Measurements from ENCODE around the gene TNK2. TPM values are rescaled to one million over a fixed set of nuclear protein-coding genes. Genes with fewer than 3 reads are reported as not detected.

TNK2 gene
- total RNA-seq, 1 experiment from 2014 or later, result 18.2 TPM

GRCh38 chr3:195895078-195895860, 13.1 kb downstream of the TNK2 start:
- no peaks in the 10 kb centered on the region for H3K9me3 ChIP-seq (ENCODE audit: low read depth, low read length, poor library complexity, severe bottlenecking)
- CTCF ChIA-PET, result interaction anchor here (0.5 to 1.9 kb wide), 15 partner anchors 9 to 634 kb away, joined by 3 to 24 read pairs (median 4); no protein-coding TSS in a partner anchor
- H3K27ac ChIP-seq (ENCODE audit: low read depth, low read length, poor library complexity, severe bottlenecking), result peak overlapping the region; percentile 70
- no peaks in the 10 kb centered on the region for H3K36me3 ChIP-seq (ENCODE audit: insufficient read depth, low read length, poor library complexity, severe bottlenecking)
- DNase-seq (ENCODE audit: low spot score), result peak; percentile 44
- POLR2A ChIA-PET (ENCODE audit: low non-redundant PET), result interaction anchor here (0.9 kb wide), 1 partner anchor 294 kb away, joined by 15 read pairs; no protein-coding TSS in a partner anchor
- intact Hi-C loops (cut with micrococcal nuclease; ENCODE audit: unreplicated experiment), result loop anchor here (2.0 kb wide), 1 partner anchor 44 kb away; no protein-coding TSS in a partner anchor
- H3K4me1 ChIP-seq (ENCODE audit: insufficient read depth, low read length, poor library complexity, severe bottlenecking), result peaks cover 29% of the 10 kb centered on the region
- TF ChIP-seq EZH2 (IDR thresholded peaks at IDR 0.05; ENCODE audit: borderline replicate concordance, low read depth, low read length, poor library complexity, severe bottlenecking) (no peak), CTCF (conservative IDR thresholded peaks at IDR 0.05; ENCODE audit: low read depth, low read length) (no peak)
- peak overlapping the region; percentile 76 for H3K4me3 ChIP-seq (ENCODE audit: low read depth, low read length, poor library complexity, severe bottlenecking)
- no TSS peak for BruUV-seq (replicated peaks)
- no peaks in the 10 kb centered on the region for H3K27me3 ChIP-seq (replicated peaks; ENCODE audit: insufficient read depth, low read depth, low read length, poor library complexity)

- Histone ChIP-seq H3K4me1 (ENCODE audit: insufficient read depth, low read length, poor library complexity, severe bottlenecking) (peaks cover 29% of the 10 kb centered on the region), H3K36me3 (ENCODE audit: insufficient read depth, low read length, poor library complexity, severe bottlenecking) (no peaks in the 10 kb centered on the region), H3K27ac (ENCODE audit: low read depth, low read length, poor library complexity, severe bottlenecking) (no peak overlapping the region), H3K4me3 (ENCODE audit: low read depth, low read length, poor library complexity, severe bottlenecking) (no peak overlapping the region), H3K27me3 (replicated peaks; ENCODE audit: insufficient read depth, low read depth, low read length, poor library complexity) (no peaks in the 10 kb centered on the region), H3K9me3 (ENCODE audit: low read depth, low read length, poor library complexity, severe bottlenecking) (no peaks in the 10 kb centered on the region)
- DNase-seq (ENCODE audit: low spot score), result no peak
- TF ChIP-seq EZH2 (IDR thresholded peaks at IDR 0.05; ENCODE audit: borderline replicate concordance, low read depth, low read length, poor library complexity, severe bottlenecking) (no peak), CTCF (conservative IDR thresholded peaks at IDR 0.05; ENCODE audit: low read depth, low read length) (no peak)
- BruUV-seq (replicated peaks), result no TSS peak
- intact Hi-C loops (cut with micrococcal nuclease; ENCODE audit: unreplicated experiment), result loop anchor here (2.0 kb wide), 1 partner anchor 43 kb away; no protein-coding TSS in a partner anchor
- POLR2A ChIA-PET (ENCODE audit: low non-redundant PET), result interaction anchor here (0.9 kb wide), 1 partner anchor 296 kb away, joined by 15 read pairs; no protein-coding TSS in a partner anchor
- CTCF ChIA-PET, result interaction anchor here (0.7 to 1.9 kb wide), 9 partner anchors 10 to 632 kb away, joined by 3 to 24 read pairs (median 5); no protein-coding TSS in a partner anchor
Measured at GRCh38 chr3:195893916-195894465, 14.4 kb downstream of the TNK2 start.

GRCh38 chr3:195893516-195893915, 14.8 kb downstream of the TNK2 start:
- H3K27me3 ChIP-seq (replicated peaks; ENCODE audit: insufficient read depth, low read depth, low read length, poor library complexity), result no peaks in the 10 kb centered on the region
- TF ChIP-seq CTCF (conservative IDR thresholded peaks at IDR 0.05; ENCODE audit: low read depth, low read length) (no peak), EZH2 (IDR thresholded peaks at IDR 0.05; ENCODE audit: borderline replicate concordance, low read depth, low read length, poor library complexity, severe bottlenecking) (no peak)
- BruUV-seq (replicated peaks), result no TSS peak
- intact Hi-C loops (cut with micrococcal nuclease; ENCODE audit: unreplicated experiment), result no loop called here
- no peaks in the 10 kb centered on the region for H3K9me3 ChIP-seq (ENCODE audit: low read depth, low read length, poor library complexity, severe bottlenecking)
- H3K36me3 ChIP-seq (ENCODE audit: insufficient read depth, low read length, poor library complexity, severe bottlenecking), result no peaks in the 10 kb centered on the region
- ChIA-PET POLR2A (ENCODE audit: low non-redundant PET) (no interaction called here), CTCF (interaction anchor here (1.5 kb wide), 1 partner anchor 9 kb away, joined by 7 read pairs; no protein-coding TSS in a partner anchor)
- no peak for DNase-seq (ENCODE audit: low spot score)
- H3K4me1 ChIP-seq (ENCODE audit: insufficient read depth, low read length, poor library complexity, severe bottlenecking), result peaks cover 29% of the 10 kb centered on the region
- H3K27ac ChIP-seq (ENCODE audit: low read depth, low read length, poor library complexity, severe bottlenecking), result no peak overlapping the region
- no peak overlapping the region for H3K4me3 ChIP-seq (ENCODE audit: low read depth, low read length, poor library complexity, severe bottlenecking)

Data from A673 (cell line).